ENCODE measurements around the gene TRPM5.
A peak's percentile ranks its signal among the peaks of the same experiment; 100 is the strongest.

Gene TRPM5

GRCh38 chr11:2402890-2403645 lies 41.2 kb downstream of the TRPM5 start:
- DNase-seq, result no peak

- no peak for DNase-seq
Measured at GRCh38 chr11:2402106-2402505, 42.2 kb downstream of the TRPM5 start.

- no peak for DNase-seq
Measured at GRCh38 chr11:2401436-2401984, 42.8 kb downstream of the TRPM5 start.

- no peak for DNase-seq
Measured at GRCh38 chr11:2400762-2401435, 43.4 kb downstream of the TRPM5 start.

GRCh38 chr11:2400069-2400761 lies 44.1 kb downstream of the TRPM5 start, which contains the start of gene TSSC4:
Gene TSSC4 (plus strand): TSS chr11:2400750. CDS start chr11:2402634, 1,884 bp downstream.
- peak; percentile 98 for DNase-seq

- no peak for DNase-seq
Measured at GRCh38 chr11:2399488-2400068, 44.7 kb downstream of the TRPM5 start.

- no peak for DNase-seq
Measured at GRCh38 chr11:2398664-2399355, 45.5 kb downstream of the TRPM5 start.

- DNase-seq, result no peak
Measured at GRCh38 chr11:2397005-2397404, 47.3 kb downstream of the TRPM5 start.

GRCh38 chr11:2396471-2396870 lies 47.8 kb downstream of the TRPM5 start:
- DNase-seq, result no peak

GRCh38 chr11:2395856-2396255 lies 48.5 kb downstream of the TRPM5 start:
- no peak for DNase-seq

- no peak for DNase-seq
Measured at GRCh38 chr11:2395211-2395730, 49.0 kb downstream of the TRPM5 start.

GRCh38 chr11:2394818-2395105 lies 49.6 kb downstream of the TRPM5 start:
- DNase-seq, result no peak

Data from activated T-cell treated with anti-CD3 and anti-CD28 coated beads for 4 hours (primary cell).